ENCODE measurements around the gene MRPS15. TPM values are rescaled to one million over a fixed set of nuclear protein-coding genes. Genes with fewer than 3 reads are reported as not detected.

MRPS15 gene
- total RNA-seq, 1 donor from 2014 or later, result 30.4 TPM

- intact Hi-C loops (cut with DNase I), result no loop called here
- TF ChIP-seq CTCF (IDR thresholded peaks at IDR 0.05), result no peak
- peak; percentile 25 to 74 for DNase-seq (ENCODE audit: low spot score in 2 of 2)
- H3K9me3 ChIP-seq, result no peaks in the 10 kb centered on the region
- no peak overlapping the region for H3K27ac ChIP-seq
- no peaks in the 10 kb centered on the region for H3K36me3 ChIP-seq
- H3K4me3 ChIP-seq, result no peak overlapping the region
- no peaks in the 10 kb centered on the region for H3K27me3 ChIP-seq
- H3K4me1 ChIP-seq, result no peaks in the 10 kb centered on the region
Measured at GRCh38 chr1:36486439-36487335, 22.5 kb upstream of the MRPS15 start.

GRCh38 chr1:36486093-36486438 lies 21.9 kb upstream of the MRPS15 start:
- Histone ChIP-seq H3K27ac (no peak overlapping the region), H3K4me3 (no peak overlapping the region), H3K36me3 (no peaks in the 10 kb centered on the region), H3K27me3 (no peaks in the 10 kb centered on the region), H3K9me3 (no peaks in the 10 kb centered on the region), H3K4me1 (no peaks in the 10 kb centered on the region)
- TF ChIP-seq CTCF (IDR thresholded peaks at IDR 0.05), result no peak
- intact Hi-C loops (cut with DNase I), result no loop called here
- DNase-seq (ENCODE audit: low spot score in 2 of 2), result no peak

- Histone ChIP-seq H3K27ac (no peak overlapping the region), H3K9me3 (no peaks in the 10 kb centered on the region), H3K36me3 (no peaks in the 10 kb centered on the region), H3K4me3 (no peak overlapping the region), H3K27me3 (no peaks in the 10 kb centered on the region), H3K4me1 (no peaks in the 10 kb centered on the region)
- intact Hi-C loops (cut with DNase I), result no loop called here
- no peak for TF ChIP-seq CTCF (IDR thresholded peaks at IDR 0.05)
- no peak for DNase-seq (ENCODE audit: low spot score in 2 of 2)
Measured at GRCh38 chr1:36484099-36484498, 19.9 kb upstream of the MRPS15 start.

GRCh38 chr1:36482724-36483388 lies 18.7 kb upstream of the MRPS15 start, which contains the start of gene CSF3R:
TSS of gene CSF3R (minus strand) at chr1:36482913. CDS start at chr1:36479496, 3,417 bp downstream.
- Histone ChIP-seq H3K9me3 (no peaks in the 10 kb centered on the region), H3K27me3 (no peaks in the 10 kb centered on the region), H3K36me3 (no peaks in the 10 kb centered on the region), H3K27ac (no peak within 1 kb of the TSS), H3K4me1 (no peaks in the 10 kb centered on the region), H3K4me3 (peak within 1 kb of the TSS in 1 of 2 donors; percentile 27)
- intact Hi-C loops (cut with DNase I), result no loop called here
- no peak for TF ChIP-seq CTCF (IDR thresholded peaks at IDR 0.05)
- no peak for DNase-seq (ENCODE audit: low spot score in 2 of 2)

GRCh38 chr1:36481771-36482723 lies 17.9 kb upstream of the MRPS15 start:
- H3K4me1 ChIP-seq, result no peaks in the 10 kb centered on the region
- no peaks in the 10 kb centered on the region for H3K27me3 ChIP-seq
- TF ChIP-seq CTCF (IDR thresholded peaks at IDR 0.05), result no peak
- intact Hi-C loops (cut with DNase I), result no loop called here
- no peaks in the 10 kb centered on the region for H3K9me3 ChIP-seq
- no peak overlapping the region for H3K27ac ChIP-seq
- H3K36me3 ChIP-seq, result no peaks in the 10 kb centered on the region
- peak overlapping the region in 1 of 2 donors; percentile 27 for H3K4me3 ChIP-seq
- DNase-seq (ENCODE audit: low spot score in 2 of 2), result no peak

Data from ascending aorta (tissue), 2 donors.